Measurements from ENCODE around the gene FASTKD2.
A peak's percentile ranks its signal among the peaks of the same experiment; 100 is the strongest.
"Not testable (repeated sequence)": the region's sequence is repeated elsewhere in the genome, so short reads cannot be mapped to it uniquely, and the experiment has no call there.

The FASTKD2 gene

GRCh38 chr2:206792645-206793044 lies 27.2 kb downstream of the FASTKD2 start:
- DNase-seq: no peak

- no peak for DNase-seq
Observed at GRCh38 chr2:206797376-206797775, 32.0 kb downstream of the FASTKD2 start.

DNA sequence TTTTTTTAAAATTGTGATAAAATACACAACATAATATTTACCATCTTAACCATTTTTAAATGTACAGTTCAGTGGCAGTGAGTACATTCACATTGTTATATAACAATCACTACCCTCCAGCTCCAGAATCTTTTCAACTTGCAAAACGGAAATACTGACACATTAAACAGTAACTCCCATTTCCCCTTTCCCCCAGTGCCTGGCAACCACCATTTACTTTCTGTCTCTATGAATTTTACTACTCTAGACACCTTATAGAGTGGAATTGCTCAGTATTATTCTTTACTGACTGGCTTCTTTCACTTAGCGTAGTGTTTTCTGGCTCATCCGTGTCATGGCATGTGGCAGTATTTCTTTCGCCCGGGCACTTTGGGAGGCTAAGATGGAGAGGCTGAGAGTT lies 32.6 kb downstream of the FASTKD2 start:
- DNase-seq: no peak

DNA sequence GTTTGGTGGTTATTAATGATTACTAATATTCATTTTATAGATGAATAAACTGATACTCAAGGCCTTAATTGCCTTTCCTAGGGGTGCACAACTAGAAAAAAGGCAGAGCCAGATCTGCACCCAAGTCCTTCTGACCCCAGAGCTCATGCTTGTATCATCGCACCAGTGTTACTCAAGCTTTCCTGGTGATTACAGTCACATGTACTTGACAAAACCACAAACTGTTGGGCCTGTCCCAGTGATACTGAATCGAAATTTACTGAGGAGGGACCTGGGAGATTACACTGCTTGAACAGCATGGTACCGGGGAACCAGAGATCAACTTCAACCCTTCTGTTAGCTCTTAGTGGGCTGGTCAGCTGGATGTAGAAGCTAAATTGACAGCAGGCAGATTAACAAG lies 33.7 kb downstream of the FASTKD2 start:
- no peak for DNase-seq

DNA sequence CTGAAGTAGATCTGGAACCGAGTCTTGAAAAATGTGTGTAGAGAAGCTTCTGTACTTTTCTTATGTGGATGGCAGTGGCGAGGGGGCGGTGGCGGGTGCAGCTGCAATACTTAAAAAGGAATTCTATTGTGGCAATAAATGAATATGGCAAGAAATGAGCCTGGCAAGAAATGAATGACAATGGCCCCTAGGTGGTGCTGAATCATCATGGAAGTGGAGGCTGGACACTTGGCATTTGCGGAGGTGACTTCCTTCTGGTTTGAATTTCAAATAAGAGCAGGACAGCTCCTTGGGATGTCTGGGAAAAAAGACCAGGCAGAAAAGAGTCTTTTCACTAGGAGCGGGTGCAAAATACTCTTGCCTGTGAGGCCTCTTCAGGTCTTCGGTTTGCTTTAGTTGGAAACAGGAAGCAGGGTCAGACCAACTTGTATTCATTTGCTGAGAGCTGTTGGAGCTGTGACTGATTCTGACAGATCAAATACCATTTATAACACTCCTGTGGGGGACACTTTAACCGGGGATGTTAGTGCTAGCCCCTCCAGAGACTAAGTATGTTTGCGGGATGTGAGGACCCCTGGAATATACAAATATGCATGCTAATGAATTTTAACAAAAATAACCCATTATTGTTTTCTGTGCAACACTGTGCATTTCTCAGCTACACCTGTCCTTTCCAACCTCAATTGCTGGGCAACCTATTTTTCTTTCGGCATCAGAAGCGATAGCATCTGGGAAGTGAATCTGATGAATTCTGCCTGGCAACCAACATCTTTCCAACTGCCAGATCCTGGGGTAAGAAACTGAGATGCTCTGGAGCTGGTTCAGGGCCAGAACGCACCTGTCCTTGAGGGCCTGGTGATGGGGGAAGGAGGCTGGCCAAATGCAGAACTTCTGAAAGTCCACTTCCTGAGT lies 35.4 kb downstream of the FASTKD2 start:
- peak; percentile 53 for DNase-seq

- DNase-seq: no peak
Observed at GRCh38 chr2:206801418-206802189, 36.2 kb downstream of the FASTKD2 start.

- no peak for DNase-seq
Observed at GRCh38 chr2:206802654-206803514, 37.5 kb downstream of the FASTKD2 start.

- DNase-seq: no peak
Observed at GRCh38 chr2:206804326-206804725, 38.9 kb downstream of the FASTKD2 start.

DNA sequence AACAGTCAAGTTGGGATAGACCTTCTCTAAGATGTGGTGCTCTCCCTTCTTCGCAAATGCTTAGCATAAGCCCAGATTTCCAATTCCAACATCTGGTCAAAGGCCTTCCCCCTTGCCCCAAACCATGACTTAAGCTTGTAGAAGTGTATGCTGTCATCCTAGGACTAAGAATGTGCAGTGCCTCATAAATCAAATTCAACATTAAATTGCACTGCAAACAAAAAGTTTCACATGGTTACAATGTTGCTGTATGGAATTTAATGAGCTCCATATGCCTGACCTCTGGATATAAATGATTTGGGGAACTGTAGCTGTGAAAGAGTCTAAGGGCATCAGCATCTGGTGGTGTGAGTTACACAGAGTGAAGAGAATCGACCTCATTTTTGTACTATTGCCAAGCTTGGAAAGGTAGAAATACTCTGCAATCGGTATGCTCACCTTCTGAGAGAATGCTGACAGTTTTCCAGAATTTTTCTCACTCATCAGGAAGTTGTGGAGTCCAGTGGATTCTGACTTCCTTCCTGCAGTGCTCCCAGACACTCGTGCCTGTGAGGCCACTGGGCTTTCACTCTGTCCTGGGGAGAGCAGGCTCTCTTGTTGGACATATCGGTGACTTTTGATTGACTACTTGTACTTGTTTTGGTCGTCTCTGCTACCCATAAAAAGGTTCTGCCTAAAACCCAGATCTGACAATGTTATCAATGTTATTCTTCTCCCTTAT lies 40.6 kb downstream of the FASTKD2 start:
- DNase-seq: no peak

GRCh38 chr2:206807624-206808023 lies 42.2 kb downstream of the FASTKD2 start:
- DNase-seq: not testable (repeated sequence)

GRCh38 chr2:206812471-206812870 lies 47.1 kb downstream of the FASTKD2 start:
- DNase-seq: not testable (repeated sequence)

GRCh38 chr2:206814498-206814897 lies 49.1 kb downstream of the FASTKD2 start:
- DNase-seq: no peak

DNA sequence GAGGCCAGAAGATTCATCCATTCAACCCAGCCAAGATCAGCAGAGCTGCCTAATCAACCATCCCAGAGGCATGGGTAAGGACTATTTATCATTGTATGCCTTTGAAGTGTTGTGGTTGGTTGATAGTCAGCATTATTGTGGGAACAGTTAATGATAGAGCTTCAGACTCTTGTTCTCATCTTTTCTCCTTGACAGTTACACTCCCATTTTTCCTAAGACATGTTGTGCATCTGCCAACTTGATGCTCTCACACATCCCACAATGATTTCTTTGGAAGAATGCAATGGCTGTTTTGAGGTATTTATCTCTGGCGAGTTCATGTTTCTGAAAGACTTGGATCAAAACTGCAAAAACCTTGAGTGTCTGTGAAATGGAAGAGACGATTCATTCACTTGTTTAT lies 55.4 kb downstream of the FASTKD2 start:
- DNase-seq: no peak

- no peak for DNase-seq
Observed at GRCh38 chr2:206823178-206823577, 57.8 kb downstream of the FASTKD2 start.

DNA sequence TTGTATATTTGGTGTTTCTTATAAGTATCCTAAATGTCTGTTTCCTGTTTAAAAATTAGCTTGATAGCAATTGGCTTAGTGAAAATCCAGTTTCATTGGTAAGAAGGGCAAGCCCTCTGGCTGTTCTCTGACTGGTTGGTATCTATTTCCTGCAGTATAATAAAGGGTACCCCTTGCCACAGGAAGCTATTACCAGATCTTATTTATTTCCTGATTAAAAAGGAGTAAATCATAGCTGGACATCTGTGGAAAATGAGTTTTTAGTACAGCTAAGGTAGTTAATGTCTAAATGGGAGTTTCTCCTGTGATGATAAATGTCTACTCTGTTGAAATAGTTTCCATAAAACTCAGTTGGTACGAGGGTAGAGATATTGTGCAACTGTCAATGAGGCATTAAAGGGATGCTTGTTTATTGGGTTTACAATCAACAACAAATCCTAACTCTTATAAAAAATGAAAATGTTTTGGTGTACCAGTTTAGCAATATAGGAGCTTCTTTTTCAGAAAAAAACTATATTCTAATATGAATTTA lies 58.7 kb downstream of the FASTKD2 start:
- DNase-seq: no peak

DNA sequence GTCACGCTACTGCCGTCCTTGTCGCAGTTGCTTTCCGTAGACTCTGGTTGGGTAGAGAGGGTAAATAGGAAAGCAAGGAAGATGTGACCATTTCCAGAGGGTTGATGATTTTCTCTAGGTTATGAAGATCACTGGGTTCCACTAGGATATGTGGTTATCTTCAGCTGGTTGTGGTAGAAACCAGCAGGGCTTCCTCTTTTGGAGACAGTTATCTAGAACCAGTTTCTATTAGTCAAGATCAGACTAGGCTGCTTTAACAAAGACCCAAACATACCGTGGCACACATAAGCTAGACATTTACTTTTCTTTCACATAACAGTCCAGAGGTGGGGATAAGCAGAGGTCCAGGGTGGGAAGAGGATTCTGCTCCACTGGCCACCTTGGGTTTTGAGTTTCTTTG lies 59.6 kb downstream of the FASTKD2 start:
- DNase-seq: no peak

- DNase-seq: no peak
Observed at GRCh38 chr2:206831442-206831995, 66.1 kb downstream of the FASTKD2 start.

- DNase-seq: no peak
Observed at GRCh38 chr2:206832873-206833272, 67.5 kb downstream of the FASTKD2 start.

DNA sequence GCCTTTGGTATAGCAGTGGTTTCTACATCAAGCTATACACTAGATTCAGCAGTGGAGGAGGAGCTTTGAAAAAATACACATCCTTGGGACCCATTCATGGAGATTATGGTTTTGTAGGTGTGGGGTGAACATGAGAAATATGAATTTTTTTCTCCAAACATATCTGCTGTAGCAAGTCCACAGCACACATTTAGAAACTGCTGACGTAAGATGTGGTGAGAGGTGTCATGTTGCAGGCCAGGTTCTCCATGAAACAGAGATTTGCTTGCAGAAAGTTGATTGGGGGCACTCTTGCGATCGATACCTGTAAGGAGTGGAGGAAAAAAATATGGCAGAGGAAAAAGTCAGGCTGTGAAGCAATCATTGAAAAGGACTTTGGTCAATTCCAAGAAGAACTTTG lies 67.9 kb downstream of the FASTKD2 start:
- DNase-seq: no peak

GRCh38 chr2:206836722-206837121 lies 71.3 kb downstream of the FASTKD2 start:
- no peak for DNase-seq

- DNase-seq: no peak
Observed at GRCh38 chr2:206837775-206838174, 72.4 kb downstream of the FASTKD2 start.

GRCh38 chr2:206838690-206839089 lies 73.3 kb downstream of the FASTKD2 start:
- DNase-seq: no peak
